ENCODE measurements around the gene SCGB1A1. TPM values are rescaled to one million over a fixed set of nuclear protein-coding genes. Genes with fewer than 3 reads are reported as not detected.

The SCGB1A1 gene, protein sequence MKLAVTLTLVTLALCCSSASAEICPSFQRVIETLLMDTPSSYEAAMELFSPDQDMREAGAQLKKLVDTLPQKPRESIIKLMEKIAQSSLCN
- total RNA-seq, result not detected in 2 replicates

GRCh38 chr11:62418733-62419132, at the start of gene SCGB1A1:
SCGB1A1 (plus strand) TSS chr11:62419033; CDS start chr11:62419096, 63 bp downstream.

Other genes starting within 250 kb of the SCGB1A1 start
- not detected in 2 replicates for gene SCGB1D1, start 228.8 kb upstream of the SCGB1A1 start, total RNA-seq
- gene SCGB2A1, start 210.4 kb upstream of the SCGB1A1 start, total RNA-seq, result not detected in 2 replicates
- not detected in 2 replicates for gene SCGB1D2, start 176.8 kb upstream of the SCGB1A1 start, total RNA-seq
- gene SCGB2A2, start 148.9 kb upstream of the SCGB1A1 start, total RNA-seq, result not detected in 2 replicates
- gene SCGB1D4, start 120.0 kb upstream of the SCGB1A1 start, total RNA-seq, result not detected in 2 replicates
- gene ASRGL1, start 81.6 kb upstream of the SCGB1A1 start, total RNA-seq, result not detected in 2 replicates
- 251 and 358 TPM in 2 replicates for gene AHNAK, start 127.8 kb downstream of the SCGB1A1 start, total RNA-seq
- gene EEF1G, start 154.9 kb downstream of the SCGB1A1 start, total RNA-seq, result 2,051 and 2,264 TPM in 2 replicates
- 5.5 and 9.6 TPM in 2 replicates for gene TUT1, start 172.5 kb downstream of the SCGB1A1 start, total RNA-seq
- 81.7 and 109 TPM in 2 replicates for gene MTA2, start 182.8 kb downstream of the SCGB1A1 start, total RNA-seq
- 17.0 and 22.9 TPM in 2 replicates for gene EML3, start 193.7 kb downstream of the SCGB1A1 start, total RNA-seq
- 2.8 and 14.1 TPM in 2 replicates for gene ROM1, start 194.2 kb downstream of the SCGB1A1 start, total RNA-seq
- gene B3GAT3, start 203.0 kb downstream of the SCGB1A1 start, total RNA-seq, result 48.4 and 56.2 TPM in 2 replicates
- 263 and 291 TPM in 2 replicates for gene GANAB, start 227.6 kb downstream of the SCGB1A1 start, total RNA-seq
- 20.6 and 26.2 TPM in 2 replicates for gene INTS5, start 234.3 kb downstream of the SCGB1A1 start, total RNA-seq
- 47.0 and 88.6 TPM in 2 replicates for gene C11orf98, start 246.2 kb downstream of the SCGB1A1 start, total RNA-seq
- 2.9 and 20.2 TPM in 2 replicates for gene CSKMT, start 246.3 kb downstream of the SCGB1A1 start, total RNA-seq